ENCODE measurements around the gene SHISA2. TPM values are rescaled to one million over a fixed set of nuclear protein-coding genes. Genes with fewer than 3 reads are reported as not detected.

The SHISA2 gene
- total and polyA plus RNA-seq, 2 donors (not counting 1 experiment from before 2014, with no cell fraction given) = under 0.01 to 0.02 TPM

DNA sequence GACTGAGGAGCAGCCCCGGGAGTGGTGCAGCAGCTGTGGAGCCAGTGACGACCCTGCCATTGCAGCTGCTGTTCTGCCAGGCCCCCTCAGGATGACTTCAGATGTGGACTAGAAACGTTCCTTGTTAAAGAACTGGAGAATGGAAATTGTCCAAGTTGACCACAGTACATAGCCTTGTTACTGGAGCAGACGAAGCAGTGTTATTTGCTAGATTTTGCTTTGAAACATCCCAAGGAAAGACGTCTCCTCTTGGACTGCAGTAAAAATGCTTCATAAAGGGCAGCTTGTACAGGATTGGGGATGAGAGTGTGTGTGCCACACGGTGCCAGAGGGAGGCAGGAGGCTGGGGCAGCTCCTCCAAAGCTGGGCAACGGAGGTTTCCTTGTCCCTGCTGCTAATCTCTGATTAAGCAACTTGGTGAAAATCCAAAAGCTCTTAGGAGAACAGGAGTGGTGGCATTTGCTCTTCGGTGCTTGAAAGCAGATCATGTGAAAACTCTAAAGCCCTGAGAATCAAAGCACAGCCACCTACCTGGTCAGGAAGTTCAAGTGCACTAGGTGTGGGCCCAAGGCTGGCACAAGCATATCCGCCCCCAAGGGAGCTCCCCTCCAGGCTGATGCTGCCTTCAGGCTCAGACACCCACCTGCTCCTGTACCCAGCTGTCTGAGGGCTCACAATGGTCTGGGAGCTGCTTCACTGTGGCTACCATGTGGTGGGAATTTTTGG, 34.5 kb downstream of the SHISA2 start:
- no peak overlapping the region for H3K4me2 ChIP-seq (ENCODE audit: extremely low read depth, insufficient read depth, low read length)
- H2AFZ ChIP-seq (ENCODE audit: low read length) = no peak overlapping the region
- H3K4me1 ChIP-seq (ENCODE audit: control insufficient read depth, extremely low read depth, insufficient read depth, low read length) = no peaks in the 10 kb centered on the region
- no peak overlapping the region for H3K4me3 ChIP-seq (replicated peaks in 1 of 4; ENCODE audit: control extremely low read depth in 1 of 4, insufficient read depth in 1 of 4, low read depth in 3 of 4, low read length in 4 of 4)
- H3K9me3 ChIP-seq (ENCODE audit: control insufficient read depth, insufficient read depth, low read depth, low read length) = no peaks in the 10 kb centered on the region
- no peaks in the 10 kb centered on the region for H3K27me3 ChIP-seq (ENCODE audit: control insufficient read depth, insufficient read depth, low read length)
- H3K36me3 ChIP-seq (ENCODE audit: control insufficient read depth, insufficient read depth, low read length) = no peaks in the 10 kb centered on the region
- H3K27ac ChIP-seq (ENCODE audit: insufficient read depth, low read length) = no peak overlapping the region
- H3K79me2 ChIP-seq (ENCODE audit: control insufficient read depth, insufficient read depth, low read length) = no peaks in the 10 kb centered on the region
- no peaks in the 10 kb centered on the region for H4K20me1 ChIP-seq (ENCODE audit: control insufficient read depth, extremely low read depth, insufficient read depth, low read length)
- DNase-seq (ENCODE audit: low read depth in 2 of 2) = peak in 1 of 2 donors; percentile 60
- TF ChIP-seq, protein P1, sequence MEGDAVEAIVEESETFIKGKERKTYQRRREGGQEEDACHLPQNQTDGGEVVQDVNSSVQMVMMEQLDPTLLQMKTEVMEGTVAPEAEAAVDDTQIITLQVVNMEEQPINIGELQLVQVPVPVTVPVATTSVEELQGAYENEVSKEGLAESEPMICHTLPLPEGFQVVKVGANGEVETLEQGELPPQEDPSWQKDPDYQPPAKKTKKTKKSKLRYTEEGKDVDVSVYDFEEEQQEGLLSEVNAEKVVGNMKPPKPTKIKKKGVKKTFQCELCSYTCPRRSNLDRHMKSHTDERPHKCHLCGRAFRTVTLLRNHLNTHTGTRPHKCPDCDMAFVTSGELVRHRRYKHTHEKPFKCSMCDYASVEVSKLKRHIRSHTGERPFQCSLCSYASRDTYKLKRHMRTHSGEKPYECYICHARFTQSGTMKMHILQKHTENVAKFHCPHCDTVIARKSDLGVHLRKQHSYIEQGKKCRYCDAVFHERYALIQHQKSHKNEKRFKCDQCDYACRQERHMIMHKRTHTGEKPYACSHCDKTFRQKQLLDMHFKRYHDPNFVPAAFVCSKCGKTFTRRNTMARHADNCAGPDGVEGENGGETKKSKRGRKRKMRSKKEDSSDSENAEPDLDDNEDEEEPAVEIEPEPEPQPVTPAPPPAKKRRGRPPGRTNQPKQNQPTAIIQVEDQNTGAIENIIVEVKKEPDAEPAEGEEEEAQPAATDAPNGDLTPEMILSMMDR (conservative IDR thresholded peaks at IDR 0.05 in 1 of 2, IDR thresholded peaks at IDR 0.05 in 1 of 2; ENCODE audit: low read depth in 1 of 2, low read length in 2 of 2) = no peak
- TF ChIP-seq EZH2 (IDR thresholded peaks at IDR 0.05; ENCODE audit: low read length, missing control alignments) = no peak
- H3K9ac ChIP-seq (ENCODE audit: insufficient read depth, low read length) = no peak overlapping the region

DNA sequence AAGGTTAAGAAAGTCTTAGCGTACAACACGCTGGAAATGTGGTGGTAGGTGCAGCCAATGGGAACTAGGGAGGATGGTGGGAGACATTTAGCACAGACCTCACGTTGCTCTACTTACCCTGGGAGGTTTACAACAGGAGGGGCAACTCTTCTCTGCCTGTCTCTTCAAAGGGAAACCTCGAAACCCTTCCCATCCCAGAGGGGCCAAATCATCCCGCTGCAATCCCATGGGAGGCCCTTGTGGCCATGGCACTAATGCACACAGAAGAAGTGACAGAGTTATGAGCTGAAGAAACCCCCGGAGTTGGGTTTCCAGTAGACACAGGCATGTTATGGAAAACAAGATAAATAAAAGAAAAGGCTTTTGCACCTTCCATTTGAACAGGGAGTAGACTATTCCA, 35.6 kb downstream of the SHISA2 start:
- no peaks in the 10 kb centered on the region for H3K36me3 ChIP-seq (ENCODE audit: control insufficient read depth, insufficient read depth, low read length)
- TF ChIP-seq, protein P1 (conservative IDR thresholded peaks at IDR 0.05 in 1 of 2, IDR thresholded peaks at IDR 0.05 in 1 of 2; ENCODE audit: low read depth in 1 of 2, low read length in 2 of 2) = no peak
- no peak for TF ChIP-seq EZH2 (IDR thresholded peaks at IDR 0.05; ENCODE audit: low read length, missing control alignments)
- no peak overlapping the region for H2AFZ ChIP-seq (ENCODE audit: low read length)
- H3K4me2 ChIP-seq (ENCODE audit: extremely low read depth, insufficient read depth, low read length) = no peak overlapping the region
- no peaks in the 10 kb centered on the region for H3K79me2 ChIP-seq (ENCODE audit: control insufficient read depth, insufficient read depth, low read length)
- no peak overlapping the region for H3K27ac ChIP-seq (ENCODE audit: insufficient read depth, low read length)
- H4K20me1 ChIP-seq (ENCODE audit: control insufficient read depth, extremely low read depth, insufficient read depth, low read length) = no peaks in the 10 kb centered on the region
- no peak for DNase-seq (ENCODE audit: low read depth in 2 of 2)
- H3K4me3 ChIP-seq (replicated peaks in 1 of 4; ENCODE audit: control extremely low read depth in 1 of 4, insufficient read depth in 1 of 4, low read depth in 3 of 4, low read length in 4 of 4) = no peak overlapping the region
- H3K9me3 ChIP-seq (ENCODE audit: control insufficient read depth, insufficient read depth, low read depth, low read length) = no peaks in the 10 kb centered on the region
- no peaks in the 10 kb centered on the region for H3K27me3 ChIP-seq (ENCODE audit: control insufficient read depth, insufficient read depth, low read length)
- no peak overlapping the region for H3K9ac ChIP-seq (ENCODE audit: insufficient read depth, low read length)
- H3K4me1 ChIP-seq (ENCODE audit: control insufficient read depth, extremely low read depth, insufficient read depth, low read length) = no peaks in the 10 kb centered on the region

DNA sequence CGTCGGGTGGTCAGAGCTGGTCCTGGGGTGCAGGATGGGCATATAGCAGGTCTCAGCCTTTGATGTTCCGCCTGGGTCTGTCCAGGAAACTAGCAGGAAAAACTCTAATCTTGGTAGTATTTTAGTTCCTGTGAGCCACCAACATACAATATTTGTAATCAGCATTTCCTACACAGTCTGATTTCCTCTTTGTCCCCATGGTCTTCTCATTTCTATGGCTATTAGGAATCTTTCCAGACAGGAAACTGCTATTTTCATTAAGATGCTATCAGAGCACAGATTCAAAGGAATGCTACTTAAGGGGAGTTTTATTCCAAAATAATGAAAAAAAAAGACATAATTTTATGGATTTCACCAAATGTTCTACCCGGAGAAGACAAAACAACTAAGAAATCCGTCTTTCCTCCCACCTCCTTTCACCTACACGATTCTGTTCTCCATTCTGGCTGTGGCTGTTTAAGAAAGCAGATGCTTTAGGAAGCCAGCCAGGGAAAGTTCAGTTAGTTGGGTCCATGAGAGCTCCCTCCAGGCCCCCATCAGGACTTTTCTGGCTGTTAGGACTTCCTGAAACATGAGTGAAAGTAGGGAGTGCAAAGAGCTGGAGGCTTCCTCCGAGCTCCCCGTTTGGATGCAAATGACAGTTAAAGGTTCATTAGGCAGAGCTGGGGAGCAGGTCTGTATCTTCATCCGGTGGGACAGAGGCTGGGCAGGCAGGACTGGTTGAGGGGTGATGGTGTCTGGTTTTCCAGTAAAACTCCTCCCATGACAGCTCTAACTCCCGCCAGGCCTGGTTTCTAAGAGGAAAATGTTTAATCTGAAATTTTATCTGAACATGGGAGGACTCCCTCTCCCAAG, 36.3 kb downstream of the SHISA2 start:
- Histone ChIP-seq H3K27ac (ENCODE audit: insufficient read depth, low read length) (no peak overlapping the region), H4K20me1 (ENCODE audit: control insufficient read depth, extremely low read depth, insufficient read depth, low read length) (no peaks in the 10 kb centered on the region), H2AFZ (ENCODE audit: low read length) (no peak overlapping the region), H3K36me3 (ENCODE audit: control insufficient read depth, insufficient read depth, low read length) (no peaks in the 10 kb centered on the region), H3K27me3 (ENCODE audit: control insufficient read depth, insufficient read depth, low read length) (no peaks in the 10 kb centered on the region), H3K79me2 (ENCODE audit: control insufficient read depth, insufficient read depth, low read length) (no peaks in the 10 kb centered on the region), H3K9me3 (ENCODE audit: control insufficient read depth, insufficient read depth, low read depth, low read length) (no peaks in the 10 kb centered on the region), H3K4me3 (replicated peaks in 1 of 4; ENCODE audit: control extremely low read depth in 1 of 4, insufficient read depth in 1 of 4, low read depth in 3 of 4, low read length in 4 of 4) (no peak overlapping the region), H3K4me2 (ENCODE audit: extremely low read depth, insufficient read depth, low read length) (no peak overlapping the region), H3K4me1 (ENCODE audit: control insufficient read depth, extremely low read depth, insufficient read depth, low read length) (no peaks in the 10 kb centered on the region), H3K9ac (ENCODE audit: insufficient read depth, low read length) (no peak overlapping the region)
- TF ChIP-seq, protein P1 (conservative IDR thresholded peaks at IDR 0.05 in 1 of 2, IDR thresholded peaks at IDR 0.05 in 1 of 2; ENCODE audit: low read depth in 1 of 2, low read length in 2 of 2) = no peak
- TF ChIP-seq EZH2 (IDR thresholded peaks at IDR 0.05; ENCODE audit: low read length, missing control alignments) = no peak
- DNase-seq (ENCODE audit: low read depth in 2 of 2) = no peak
